DOHH2 (cell line): ENCODE results near the gene SUN2.

Source experiments
- EZH2phosphoT487 ChIP-seq: fragments of 200-600 bp; sonication (generic); IDR thresholded peaks from 2 replicates; pipeline ENCODE4 v1.6.1; 2017; ENCODE audit warnings: borderline replicate concordance, mild to moderate bottlenecking, antibody characterized with exemption, low read length, moderate library complexity, mixed read lengths
- TF ChIP-seq, protein P1 (sequence below): fragments of 200-600 bp; sonication (generic); IDR thresholded peaks from one replicate; pipeline ENCODE4 v1.5.1; 2014; ENCODE audit warnings: antibody characterized with exemption, mild to moderate bottlenecking, low read depth, low read length; ENCODE audit not compliant: poor library complexity, severe bottlenecking

DNA sequence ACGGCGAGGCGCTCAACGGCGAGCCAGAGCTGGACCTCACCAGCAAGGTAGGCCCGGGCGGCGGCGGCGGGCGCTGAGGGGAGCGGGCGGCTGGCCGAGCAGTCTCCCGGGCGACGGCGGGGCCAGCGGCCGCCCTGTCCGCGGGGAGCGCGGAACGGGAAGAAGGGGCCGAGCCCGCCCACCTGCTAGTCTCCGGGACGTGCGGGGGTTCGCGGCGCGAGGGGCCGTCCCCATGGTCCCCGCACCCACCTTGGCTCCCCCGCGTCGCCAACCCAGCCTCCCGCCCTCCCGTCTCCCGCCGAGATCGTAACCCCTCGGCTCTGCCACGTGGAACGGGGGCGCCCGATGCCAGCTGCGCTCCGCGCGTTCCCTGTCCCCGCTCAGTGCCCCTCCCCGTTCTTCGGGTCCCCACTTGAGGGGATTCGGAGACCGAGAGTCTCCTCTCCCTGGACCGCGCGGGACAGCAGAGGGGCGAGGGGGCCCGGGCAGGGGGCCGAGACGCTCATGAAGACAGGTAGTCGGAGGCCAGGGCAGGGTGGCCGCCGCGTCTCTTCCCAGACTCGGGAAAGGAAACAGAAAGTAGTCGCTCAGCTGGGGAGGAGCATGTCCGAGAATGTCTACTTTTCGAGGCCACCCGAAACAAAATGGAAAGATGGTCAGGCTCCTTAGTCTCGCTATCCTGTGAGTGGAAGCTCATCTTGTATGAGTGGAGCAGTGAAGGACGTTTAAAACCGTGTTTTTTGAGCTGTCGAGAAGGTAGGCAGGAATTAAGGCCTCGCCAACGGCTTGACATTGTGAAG lies 49.5 kb downstream of the SUN2 start:
- TF ChIP-seq, protein P1, sequence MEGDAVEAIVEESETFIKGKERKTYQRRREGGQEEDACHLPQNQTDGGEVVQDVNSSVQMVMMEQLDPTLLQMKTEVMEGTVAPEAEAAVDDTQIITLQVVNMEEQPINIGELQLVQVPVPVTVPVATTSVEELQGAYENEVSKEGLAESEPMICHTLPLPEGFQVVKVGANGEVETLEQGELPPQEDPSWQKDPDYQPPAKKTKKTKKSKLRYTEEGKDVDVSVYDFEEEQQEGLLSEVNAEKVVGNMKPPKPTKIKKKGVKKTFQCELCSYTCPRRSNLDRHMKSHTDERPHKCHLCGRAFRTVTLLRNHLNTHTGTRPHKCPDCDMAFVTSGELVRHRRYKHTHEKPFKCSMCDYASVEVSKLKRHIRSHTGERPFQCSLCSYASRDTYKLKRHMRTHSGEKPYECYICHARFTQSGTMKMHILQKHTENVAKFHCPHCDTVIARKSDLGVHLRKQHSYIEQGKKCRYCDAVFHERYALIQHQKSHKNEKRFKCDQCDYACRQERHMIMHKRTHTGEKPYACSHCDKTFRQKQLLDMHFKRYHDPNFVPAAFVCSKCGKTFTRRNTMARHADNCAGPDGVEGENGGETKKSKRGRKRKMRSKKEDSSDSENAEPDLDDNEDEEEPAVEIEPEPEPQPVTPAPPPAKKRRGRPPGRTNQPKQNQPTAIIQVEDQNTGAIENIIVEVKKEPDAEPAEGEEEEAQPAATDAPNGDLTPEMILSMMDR, result no peak
- TF ChIP-seq EZH2phosphoT487, result no peak
